CD14-positive monocyte (primary cell): ENCODE results near the gene GPR21. TPM values are rescaled to one million over a fixed set of nuclear protein-coding genes. Genes with fewer than 3 reads are reported as not detected.

Experiments used
- DNase-seq, 3 donors: peaks; one replicate each; pipeline ENCODE4 v3.0.0-alpha.2; 2011 to 2022
- H2AFZ ChIP-seq: 2 replicates; pipeline ENCODE4 v1.6.0; 2012; ENCODE audit warnings: mild to moderate bottlenecking, low read depth, low read length, inconsistent platforms; ENCODE audit not compliant: insufficient read depth, poor library complexity, severe bottlenecking
- H3K27ac ChIP-seq, 2 donors: 1 replicate in 1 of 2; 2 replicates in 1 of 2; pipeline ENCODE4 v1.5.1; 2012 to 2013; ENCODE audit warnings: low read length in 2 of 2, control low read depth in 1 of 2, inconsistent platforms in 1 of 2, low read depth in 1 of 2, mild to moderate bottlenecking in 1 of 2
- H3K27me3 ChIP-seq, 2 donors: one replicate each; pipeline versions ENCODE4 v1.6.0 to v1.6.1; 2011 to 2013; ENCODE audit warnings: low read length in 2 of 2; ENCODE audit not compliant: control insufficient read depth in 2 of 2, insufficient read depth in 2 of 2
- H3K36me3 ChIP-seq, 2 donors: replicated peaks in 1 of 2; 1 replicate in 1 of 2; 2 replicates in 1 of 2; pipeline versions ENCODE4 v1.5.1 to v1.6.1; 2012 to 2013; ENCODE audit warnings: low read length in 2 of 2, control low read depth in 1 of 2, inconsistent platforms in 1 of 2, mild to moderate bottlenecking in 1 of 2; ENCODE audit not compliant: insufficient read depth in 2 of 2, control insufficient read depth in 1 of 2
- H3K4me1 ChIP-seq, 2 donors: 1 replicate in 1 of 2; 2 replicates in 1 of 2; pipeline versions ENCODE4 v1.5.1 to v1.6.1; 2012 to 2013; ENCODE audit warnings: low read length in 2 of 2, control low read depth in 1 of 2, inconsistent platforms in 1 of 2, mild to moderate bottlenecking in 1 of 2, moderate library complexity in 1 of 2; ENCODE audit not compliant: insufficient read depth in 2 of 2, control insufficient read depth in 1 of 2
- H3K4me2 ChIP-seq: replicated peaks from 2 replicates; pipeline ENCODE3; 2012; ENCODE audit warnings: low read length, moderate library complexity, mild to moderate bottlenecking; ENCODE audit not compliant: poor library complexity, severe bottlenecking; ENCODE audit errors: extremely low read depth
- H3K4me3 ChIP-seq, 3 experiments: fragments of 200-600 bp in 1 of 3; sonication (generic) in 1 of 3; replicated peaks in 1 of 3; 1 replicate in 2 of 3; 2 replicates in 1 of 3; pipeline ENCODE4 v1.5.1; 2011 to 2013; ENCODE audit warnings: low read length in 3 of 3, mild to moderate bottlenecking in 3 of 3, control low read depth in 2 of 3, low read depth in 2 of 3, inconsistent platforms in 1 of 3, moderate library complexity in 1 of 3
- H3K79me2 ChIP-seq: 2 replicates; pipeline ENCODE4 v1.6.0; 2012; ENCODE audit warnings: mild to moderate bottlenecking, control low read depth, inconsistent platforms, low read length, moderate library complexity; ENCODE audit not compliant: insufficient read depth
- H3K9ac ChIP-seq: 2 replicates; pipeline ENCODE4 v1.6.0; 2017; ENCODE audit warnings: low read length, mild to moderate bottlenecking; ENCODE audit not compliant: insufficient read depth, poor library complexity, severe bottlenecking
- H3K9me3 ChIP-seq, 2 donors: replicated peaks in 1 of 2; 1 replicate in 1 of 2; 2 replicates in 1 of 2; pipeline versions ENCODE4 v1.5.1 to v1.6.1; 2012 to 2013; ENCODE audit warnings: low read length in 2 of 2, control low read depth in 1 of 2; ENCODE audit not compliant: control insufficient read depth in 1 of 2, insufficient read depth in 1 of 2
- H4K20me1 ChIP-seq: 2 replicates; pipeline ENCODE4 v1.6.0; 2012; ENCODE audit warnings: mild to moderate bottlenecking, low read length, control low read depth, moderate library complexity; ENCODE audit not compliant: insufficient read depth
- H3K27ac Mint-ChIP-seq, 7 donors: one replicate each; pipeline ENCODE4 v1.8.0; 2020; ENCODE audit warnings: mild to moderate bottlenecking in 7 of 7, mixed read lengths in 7 of 7, moderate library complexity in 6 of 7, inconsistent platforms in 2 of 7
- H3K27me3 Mint-ChIP-seq, 3 donors: one replicate each; pipeline ENCODE4 v1.8.0; 2021 to 2022; ENCODE audit warnings: low read depth in 3 of 3, mild to moderate bottlenecking in 3 of 3, mixed read lengths in 3 of 3, moderate library complexity in 3 of 3, inconsistent platforms in 1 of 3
- H3K36me3 Mint-ChIP-seq, 2 donors: one replicate each; pipeline ENCODE4 v1.8.0; 2020; ENCODE audit warnings: mixed read lengths in 2 of 2, inconsistent platforms in 1 of 2, mild to moderate bottlenecking in 1 of 2
- H3K4me1 Mint-ChIP-seq: one replicate; pipeline ENCODE4 v1.8.0; 2020; ENCODE audit warnings: mild to moderate bottlenecking, mixed read lengths
- H3K4me3 Mint-ChIP-seq, 2 donors: one replicate each; pipeline ENCODE4 v1.8.0; 2020; ENCODE audit warnings: mild to moderate bottlenecking in 2 of 2, mixed read lengths in 2 of 2, moderate library complexity in 1 of 2
- H3K9me3 Mint-ChIP-seq, 7 donors: one replicate each; pipeline ENCODE4 v1.8.0; 2020 to 2022; ENCODE audit warnings: mixed read lengths in 7 of 7, mild to moderate bottlenecking in 6 of 7, moderate library complexity in 6 of 7, inconsistent platforms in 2 of 7
- WGBS: methylation state at CpG from one replicate; pipeline ENCODE4 v1.1.5; 2013; ENCODE audit warnings: missing lambda C conversion rate; ENCODE audit not compliant: insufficient coverage; 5-methylcytosine and 5-hydroxymethylcytosine counted together
- intact Hi-C, 2 donors: fragments of 100-400 bp; cut with micrococcal nuclease; formaldehyde crosslinking; loops; one replicate each; pipeline versions ENCODE4 v1.15.0 to v1.15.1; 2023
- polyA plus RNA-seq, 3 donors: library from polyadenylated mRNA; depleted of rRNA in 1 of 3; unstranded in 2 of 3; stranded (reverse) in 1 of 3; fragments of 300-500 nt in 2 of 3; fragments of >200 nt in 1 of 3; fragmentation: Illumina TruSeq in 2 of 3; gene quantifications; 1 replicate in 2 of 3; 2 replicates in 1 of 3; pipeline ENCODE4 v1.2.3, GENCODE V29; 2012 to 2021
- TF ChIP-seq, protein P1 (sequence below): fragments of 200-600 bp; IDR thresholded peaks from one replicate; pipeline ENCODE4 v1.8.0; 2022; ENCODE audit warnings: antibody characterized with exemption, mild to moderate bottlenecking

Gene GPR21
- polyA plus RNA-seq, 3 donors, result 0.39 TPM; not detected in 2

- Histone ChIP-seq H3K4me1 (peaks cover 0 to 8% of the 10 kb centered on the region in 2 donors), H3K27me3 (peaks cover 0 to 3% of the 10 kb centered on the region in 2 donors), H3K79me2 (no peaks in the 10 kb centered on the region), H3K9me3 (no peaks in the 10 kb centered on the region), H2AFZ (no peak overlapping the region), H3K27ac (no peak overlapping the region), H3K4me3 (no peak overlapping the region), H3K4me2 (no peak overlapping the region), H4K20me1 (peaks cover 4% of the 10 kb centered on the region), H3K9ac (no peak overlapping the region), H3K36me3 (peaks cover 22 to 73% of the 10 kb centered on the region in 2 donors)
- Mint-ChIP-seq H3K4me3 (no peak overlapping the region), H3K27ac (no peak overlapping the region), H3K4me1 (peaks cover 22% of the 10 kb centered on the region), H3K36me3 (peaks cover 43 to 74% of the 10 kb centered on the region in 2 donors), H3K9me3 (peaks cover 0 to under 1% (median 0%) of the 10 kb centered on the region in 7 donors), H3K27me3 (peaks cover 2 to 6% (median 4%) of the 10 kb centered on the region in 3 donors)
- DNase-seq, result no peak
- TF ChIP-seq, protein P1, sequence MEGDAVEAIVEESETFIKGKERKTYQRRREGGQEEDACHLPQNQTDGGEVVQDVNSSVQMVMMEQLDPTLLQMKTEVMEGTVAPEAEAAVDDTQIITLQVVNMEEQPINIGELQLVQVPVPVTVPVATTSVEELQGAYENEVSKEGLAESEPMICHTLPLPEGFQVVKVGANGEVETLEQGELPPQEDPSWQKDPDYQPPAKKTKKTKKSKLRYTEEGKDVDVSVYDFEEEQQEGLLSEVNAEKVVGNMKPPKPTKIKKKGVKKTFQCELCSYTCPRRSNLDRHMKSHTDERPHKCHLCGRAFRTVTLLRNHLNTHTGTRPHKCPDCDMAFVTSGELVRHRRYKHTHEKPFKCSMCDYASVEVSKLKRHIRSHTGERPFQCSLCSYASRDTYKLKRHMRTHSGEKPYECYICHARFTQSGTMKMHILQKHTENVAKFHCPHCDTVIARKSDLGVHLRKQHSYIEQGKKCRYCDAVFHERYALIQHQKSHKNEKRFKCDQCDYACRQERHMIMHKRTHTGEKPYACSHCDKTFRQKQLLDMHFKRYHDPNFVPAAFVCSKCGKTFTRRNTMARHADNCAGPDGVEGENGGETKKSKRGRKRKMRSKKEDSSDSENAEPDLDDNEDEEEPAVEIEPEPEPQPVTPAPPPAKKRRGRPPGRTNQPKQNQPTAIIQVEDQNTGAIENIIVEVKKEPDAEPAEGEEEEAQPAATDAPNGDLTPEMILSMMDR, result no peak
- 93% methylated on average over 2 of the region's 3 CpGs for WGBS
- intact Hi-C loops, result no loop called here
Measured at GRCh38 chr9:123028973-123029372, 4.5 kb upstream of the GPR21 start.

- DNase-seq, result no peak
- Mint-ChIP-seq H3K27ac (no peak overlapping the region), H3K4me1 (peaks cover 34% of the 10 kb centered on the region), H3K27me3 (peaks cover 6 to 12% (median 8%) of the 10 kb centered on the region in 3 donors), H3K36me3 (peaks cover 54 to 71% of the 10 kb centered on the region in 2 donors), H3K9me3 (peaks cover 0 to 3% (median 0%) of the 10 kb centered on the region in 7 donors), H3K4me3 (no peak overlapping the region)
- WGBS, result no CpG with 5 or more reads among the region's 1 CpG
- peaks cover 17 to 66% of the 10 kb centered on the region in 2 donors for H3K36me3 ChIP-seq
- intact Hi-C loops, result no loop called here
- H3K4me3 ChIP-seq, result no peak overlapping the region
- TF ChIP-seq, protein P1, result no peak
- peaks cover 0 to 3% of the 10 kb centered on the region in 2 donors for H3K27me3 ChIP-seq
- H3K9me3 ChIP-seq, result no peaks in the 10 kb centered on the region
- H3K27ac ChIP-seq, result no peak overlapping the region
- H3K9ac ChIP-seq, result no peak overlapping the region
- no peaks in the 10 kb centered on the region for H3K79me2 ChIP-seq
- H2AFZ ChIP-seq, result no peak overlapping the region
- H4K20me1 ChIP-seq, result peaks cover 20% of the 10 kb centered on the region
- H3K4me2 ChIP-seq, result no peak overlapping the region
- peaks cover 0 to 8% of the 10 kb centered on the region in 2 donors for H3K4me1 ChIP-seq
Measured at GRCh38 chr9:123031963-123032362, 1.5 kb upstream of the GPR21 start.
